HG03064 (cell line): ENCODE results near the gene ACTA2.

Experiments used
- ATAC-seq: cut with Tn5 transposase; IDR thresholded peaks from one replicate; pipeline ENCODE4 v1.9.1; 2021; ENCODE audit warnings: low read depth; ENCODE audit not compliant: unreplicated experiment

Gene ACTA2

GRCh38 chr10:88952647-88953111 is at the start of gene ACTA2:
ACTA2 (minus strand) TSS chr10:88952773; CDS start chr10:88948930, 3,843 bp downstream.
- ATAC-seq, result no peak

DNA sequence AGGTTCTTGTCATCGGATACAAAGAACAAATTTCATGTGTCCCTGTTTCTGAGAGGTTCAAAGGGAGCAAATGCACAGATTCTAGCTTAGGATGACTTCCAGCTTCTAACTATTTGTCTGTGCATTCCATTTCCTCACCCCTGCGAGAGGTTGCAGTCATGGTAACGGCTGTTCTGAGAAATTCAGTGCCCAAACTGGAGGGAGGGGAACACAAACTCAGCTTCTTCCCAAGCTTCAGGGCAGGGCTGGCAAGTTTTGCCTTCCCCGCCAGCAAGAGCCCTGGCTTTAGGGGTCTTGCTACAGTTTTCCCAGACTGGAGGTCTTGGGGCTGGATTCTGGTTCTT is 49.1 kb upstream of the ACTA2 start:
- no peak for ATAC-seq

DNA sequence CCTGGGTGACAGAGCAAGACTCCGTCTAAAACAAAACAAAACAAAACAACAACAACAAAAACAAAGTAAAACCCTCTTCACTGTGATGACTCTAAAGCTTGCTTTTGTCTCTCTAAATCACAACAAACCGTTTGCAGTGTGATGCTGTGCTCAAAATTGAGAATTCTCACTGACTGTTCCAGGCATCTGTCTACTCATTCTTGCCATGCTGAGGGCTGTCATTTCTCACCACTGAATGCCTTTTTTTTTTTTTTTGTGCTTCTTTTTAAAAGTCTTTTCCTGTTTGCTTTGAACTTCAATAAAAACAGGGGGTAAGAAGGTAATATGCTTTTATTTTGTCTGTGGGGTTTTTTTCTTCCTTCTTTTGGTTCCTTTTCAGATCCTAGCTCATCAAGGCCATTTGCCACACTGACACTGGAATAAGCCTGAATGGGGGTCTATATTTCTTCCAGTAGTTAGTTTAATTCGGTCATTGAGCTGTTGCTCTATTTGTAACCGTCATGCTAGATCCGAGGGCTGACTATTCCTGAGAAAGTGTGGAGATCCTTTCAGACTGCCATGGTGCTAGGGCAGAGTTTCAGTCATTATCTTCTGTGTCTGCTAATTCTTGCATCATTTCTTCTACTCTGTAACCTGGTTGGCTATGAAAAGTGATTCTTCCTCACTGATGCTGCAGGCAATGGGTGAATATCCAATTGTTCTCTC is 48.6 kb upstream of the ACTA2 start:
- no peak for ATAC-seq

DNA sequence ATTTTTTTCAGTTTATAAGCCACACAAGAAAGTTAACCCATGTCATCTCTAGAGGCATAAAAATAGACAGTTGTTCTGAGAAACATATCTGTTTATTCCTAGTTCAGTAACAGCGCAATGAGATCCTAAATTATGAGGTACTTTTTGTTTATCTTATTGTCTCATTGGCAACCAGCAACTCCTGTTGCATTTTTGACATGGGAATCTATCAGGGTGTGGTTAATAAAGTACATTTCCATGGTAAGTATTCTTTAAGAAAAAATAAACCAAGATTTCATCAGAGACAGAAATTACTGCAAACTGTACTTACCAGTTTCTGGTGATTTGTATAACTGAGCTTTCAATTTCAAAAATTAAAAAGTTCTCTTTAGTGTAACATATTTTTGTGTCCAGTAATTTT is 47.1 kb upstream of the ACTA2 start:
- no peak for ATAC-seq

DNA sequence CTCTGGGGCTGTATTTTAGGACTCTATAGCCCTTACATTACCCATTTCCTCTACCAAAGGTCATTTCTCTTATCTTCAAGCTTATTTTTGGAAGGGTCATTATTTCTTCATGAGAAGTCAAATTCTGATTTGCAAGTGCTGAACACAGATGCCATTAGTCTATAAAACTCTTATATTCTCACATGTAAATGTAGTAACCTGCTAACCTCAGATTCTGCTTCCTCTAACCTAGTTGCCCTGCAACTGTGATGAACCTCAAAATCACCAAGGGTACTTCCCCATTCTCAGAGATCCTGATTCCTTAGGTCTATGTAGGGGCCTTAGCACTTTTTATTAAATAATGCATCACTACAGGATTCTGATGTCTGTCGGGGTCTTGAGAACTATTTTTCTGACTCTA is 44.4 kb upstream of the ACTA2 start:
- ATAC-seq, result no peak

GRCh38 chr10:88995156-88995876 is 42.7 kb upstream of the ACTA2 start:
- ATAC-seq, result no peak

DNA sequence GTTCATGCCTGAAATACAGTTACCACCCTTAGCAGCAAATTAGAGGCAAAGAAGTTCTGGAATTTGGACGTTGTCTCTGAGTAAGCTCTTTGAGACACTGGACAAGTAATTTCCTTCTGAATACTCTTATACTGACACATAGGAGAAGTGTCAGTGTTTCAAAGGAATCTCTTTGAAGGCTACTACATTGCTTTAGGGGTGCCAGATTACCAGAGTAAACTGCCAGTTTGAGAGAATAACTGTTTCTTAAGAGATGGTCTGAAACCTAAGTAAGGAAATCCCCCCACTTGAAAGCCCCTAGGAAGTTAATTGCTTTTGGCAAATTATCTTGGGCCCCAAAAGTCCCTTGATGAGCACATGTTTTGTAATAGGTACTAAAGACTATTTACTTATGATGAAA is 41.4 kb upstream of the ACTA2 start:
- no peak for ATAC-seq

- no peak for ATAC-seq
Observed at GRCh38 chr10:88992921-88993524, 40.5 kb upstream of the ACTA2 start.

DNA sequence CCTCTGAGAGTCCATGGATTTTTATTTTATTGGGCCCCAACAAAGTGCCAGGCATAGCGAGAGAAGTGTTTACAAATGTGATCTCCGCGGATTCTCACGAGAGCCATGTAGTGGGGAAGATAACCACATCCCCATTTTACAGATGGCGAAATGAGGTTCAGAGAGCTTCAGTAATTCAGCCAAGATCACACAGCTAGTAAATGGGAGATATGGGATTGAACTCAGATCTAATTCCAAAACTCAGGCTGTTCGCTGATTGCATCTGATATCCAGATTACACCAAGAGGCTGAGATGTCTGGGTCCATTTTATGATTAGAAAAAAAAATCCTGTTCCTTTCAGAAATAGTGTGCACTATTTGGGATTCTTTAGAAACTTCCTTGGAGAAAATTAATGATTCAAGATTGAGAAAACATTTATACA is 39.3 kb upstream of the ACTA2 start:
- no peak for ATAC-seq

GRCh38 chr10:88991161-88991898 is 38.8 kb upstream of the ACTA2 start:
- peak; percentile 32 for ATAC-seq

DNA sequence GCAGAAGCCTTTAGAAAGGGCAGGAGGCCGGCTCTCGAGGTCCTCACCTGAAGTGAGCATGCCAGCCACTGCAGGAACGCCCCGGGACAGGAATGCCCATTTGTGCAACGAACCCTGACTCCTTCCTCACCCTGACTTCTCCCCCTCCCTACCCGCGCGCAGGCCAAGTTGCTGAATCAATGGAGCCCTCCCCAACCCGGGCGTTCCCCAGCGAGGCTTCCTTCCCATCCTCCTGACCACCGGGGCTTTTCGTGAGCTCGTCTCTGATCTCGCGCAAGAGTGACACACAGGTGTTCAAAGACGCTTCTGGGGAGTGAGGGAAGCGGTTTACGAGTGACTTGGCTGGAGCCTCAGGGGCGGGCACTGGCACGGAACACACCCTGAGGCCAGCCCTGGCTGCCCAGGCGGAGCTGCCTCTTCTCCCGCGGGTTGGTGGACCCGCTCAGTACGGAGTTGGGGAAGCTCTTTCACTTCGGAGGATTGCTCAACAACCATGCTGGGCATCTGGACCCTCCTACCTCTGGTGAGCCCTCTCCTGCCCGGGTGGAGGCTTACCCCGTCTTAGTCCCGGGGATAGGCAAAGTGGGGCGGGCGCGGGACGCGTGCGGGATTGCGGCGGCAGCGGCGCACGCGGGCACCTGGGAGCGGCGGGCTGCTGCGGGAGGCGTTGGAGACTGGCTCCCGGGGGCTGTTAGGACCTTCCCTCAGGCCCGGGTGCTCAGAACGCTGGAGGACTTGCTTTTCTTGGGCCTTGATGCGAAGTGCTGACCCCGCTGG is 38.0 kb upstream of the ACTA2 start, which contains the start of gene FAS:
Gene FAS (plus strand): TSS at position 415 of the 777 bp plus-strand sequence. CDS start 79 bp downstream, at position 494.
- peak; percentile 72 for ATAC-seq

DNA sequence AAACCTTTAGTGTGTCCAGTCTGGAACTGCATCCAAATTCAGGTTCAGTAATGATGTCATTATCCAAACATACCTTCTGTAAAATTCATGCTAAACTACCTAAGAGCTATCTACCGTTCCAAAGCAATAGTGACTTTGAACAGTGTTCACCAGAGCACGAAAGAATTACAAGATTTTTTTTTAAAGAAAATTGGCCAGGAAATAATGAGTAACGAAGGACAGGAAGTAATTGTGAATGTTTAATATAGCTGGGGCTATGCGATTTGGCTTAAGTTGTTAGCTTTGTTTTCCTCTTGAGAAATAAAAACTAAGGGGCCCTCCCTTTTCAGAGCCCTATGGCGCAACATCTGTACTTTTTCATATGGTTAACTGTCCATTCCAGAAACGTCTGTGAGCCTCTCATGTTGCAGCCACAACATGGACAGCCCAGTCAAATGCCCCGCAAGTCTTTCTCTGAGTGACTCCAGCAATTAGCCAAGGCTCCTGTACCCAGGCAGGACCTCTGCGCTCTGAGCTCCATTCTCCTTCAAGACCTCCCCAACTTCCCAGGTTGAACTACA is 37.3 kb upstream of the ACTA2 start:
- peak; percentile 7 for ATAC-seq

DNA sequence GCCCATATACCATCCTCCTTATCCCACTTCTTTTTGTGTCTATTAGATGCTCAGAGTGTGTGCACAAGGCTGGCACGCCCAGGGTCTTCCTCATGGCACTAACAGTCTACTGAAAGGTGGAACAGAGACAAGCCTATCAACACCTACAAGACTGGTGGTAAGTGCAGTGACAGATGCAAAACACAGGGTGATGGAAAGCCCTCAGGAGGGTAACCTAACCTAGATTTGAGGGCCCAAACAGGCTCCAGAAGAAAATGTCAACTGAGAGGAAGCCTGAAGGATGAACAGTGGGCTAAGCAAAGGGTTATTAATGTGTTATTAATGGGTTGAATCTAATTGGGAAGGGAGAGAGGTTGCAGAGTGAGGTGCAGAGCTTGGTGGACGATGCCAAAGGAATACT is 36.9 kb upstream of the ACTA2 start:
- ATAC-seq, result no peak

GRCh38 chr10:88987840-88988239 is 35.3 kb upstream of the ACTA2 start:
- ATAC-seq, result no peak

DNA sequence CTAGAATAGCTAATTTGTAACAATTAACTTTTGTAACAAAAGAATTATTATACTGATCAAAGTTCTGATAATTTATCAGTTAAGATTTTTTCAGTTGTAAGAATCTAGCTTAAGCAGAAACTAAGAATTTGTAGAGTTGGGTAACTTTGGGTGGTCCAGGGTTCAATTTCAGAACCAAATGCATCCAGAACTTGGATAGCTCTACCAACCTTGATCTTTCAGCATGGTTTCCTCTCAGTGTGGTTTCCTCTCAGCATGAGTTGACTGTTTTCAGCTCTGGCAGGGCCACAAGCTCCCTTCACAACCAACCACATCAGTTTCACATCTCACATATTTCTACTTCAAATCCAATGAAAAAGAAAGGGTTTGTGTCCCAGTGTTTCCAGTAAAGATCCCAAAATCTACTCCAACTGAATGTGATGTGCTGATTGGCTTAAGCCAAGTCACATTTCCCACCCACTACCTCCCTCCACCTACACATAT is 34.7 kb upstream of the ACTA2 start:
- no peak for ATAC-seq

GRCh38 chr10:88986549-88987242 is 34.1 kb upstream of the ACTA2 start:
- ATAC-seq, result no peak

DNA sequence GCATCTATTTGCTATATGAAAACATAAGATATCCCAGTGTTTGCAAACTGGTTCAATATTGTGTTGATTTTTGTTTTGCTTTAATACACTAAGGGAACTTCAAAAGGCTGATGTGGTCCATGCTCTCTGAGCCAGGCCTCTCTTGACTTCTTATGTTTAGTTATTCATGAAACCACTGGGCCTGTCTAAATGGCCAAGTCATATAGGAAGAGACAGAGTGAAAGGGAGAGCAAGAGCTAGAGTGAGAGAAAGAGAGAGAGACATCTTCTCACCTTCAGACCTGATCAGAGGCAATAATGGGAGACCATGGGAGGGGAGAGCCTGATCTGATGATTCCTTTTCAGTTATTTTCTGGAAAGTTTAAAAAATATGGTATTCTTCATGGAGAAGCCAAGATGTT is 32.0 kb upstream of the ACTA2 start:
- ATAC-seq, result no peak

DNA sequence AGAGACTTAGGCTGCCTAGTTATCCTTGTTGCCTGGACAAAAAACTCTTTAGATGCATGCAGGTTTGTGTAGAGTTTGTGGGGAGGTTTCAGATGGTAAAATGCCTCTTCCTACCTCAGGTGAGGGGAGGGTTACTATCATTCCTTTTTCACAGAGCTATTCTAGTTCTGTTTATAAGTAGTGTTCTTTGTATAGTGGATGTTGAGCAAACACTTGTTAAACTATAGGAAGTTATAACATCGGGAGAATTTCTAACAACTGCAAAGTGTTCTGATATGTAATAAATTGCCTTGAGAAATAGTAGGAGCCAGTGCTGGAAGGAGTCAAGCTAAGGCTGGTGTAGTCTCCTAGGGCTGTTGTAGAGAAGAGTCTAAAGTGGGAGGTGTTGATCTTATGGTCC is 31.4 kb upstream of the ACTA2 start:
- ATAC-seq, result no peak

DNA sequence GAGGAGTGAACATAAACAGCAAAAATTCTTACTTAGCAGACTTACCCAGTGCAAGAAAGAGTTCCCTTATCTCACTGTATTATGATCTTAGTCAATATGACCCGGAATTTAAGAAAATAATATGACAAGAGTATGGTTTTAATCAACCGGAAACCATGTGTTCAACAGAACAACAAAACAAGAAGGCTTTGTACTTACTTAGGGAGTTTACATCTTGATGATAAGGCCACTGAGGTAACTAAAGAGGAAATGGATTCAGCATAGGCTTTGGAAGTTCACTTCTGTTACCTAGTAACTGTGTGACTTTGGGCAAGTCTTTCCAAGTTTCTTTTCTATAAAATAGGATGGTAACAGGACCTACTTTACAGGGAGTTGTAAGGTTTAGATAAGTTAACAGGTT is 30.6 kb upstream of the ACTA2 start:
- no peak for ATAC-seq
